ENCODE data around the gene RBFOX1.

The RBFOX1 gene

DNA sequence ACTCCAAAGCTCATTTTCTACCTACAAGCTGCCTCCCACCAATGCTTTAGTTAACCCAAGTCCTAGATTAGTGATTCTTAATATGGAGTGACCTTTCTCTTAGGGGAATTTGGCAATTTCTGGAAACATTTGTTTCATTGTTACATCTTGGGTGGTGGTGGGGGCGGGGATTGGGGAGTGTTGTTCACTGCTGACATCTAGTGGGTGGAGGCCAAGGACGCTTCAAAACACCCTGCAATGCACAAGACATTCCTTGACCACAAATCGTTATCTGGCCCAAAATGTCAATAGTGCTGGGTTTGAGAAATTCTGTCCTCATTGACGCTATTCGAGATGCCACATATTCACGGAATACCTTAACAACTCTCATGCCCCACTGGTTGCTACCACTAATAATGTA is 282.9 kb downstream of the RBFOX1 start:
- no peak for DNase-seq

DNA sequence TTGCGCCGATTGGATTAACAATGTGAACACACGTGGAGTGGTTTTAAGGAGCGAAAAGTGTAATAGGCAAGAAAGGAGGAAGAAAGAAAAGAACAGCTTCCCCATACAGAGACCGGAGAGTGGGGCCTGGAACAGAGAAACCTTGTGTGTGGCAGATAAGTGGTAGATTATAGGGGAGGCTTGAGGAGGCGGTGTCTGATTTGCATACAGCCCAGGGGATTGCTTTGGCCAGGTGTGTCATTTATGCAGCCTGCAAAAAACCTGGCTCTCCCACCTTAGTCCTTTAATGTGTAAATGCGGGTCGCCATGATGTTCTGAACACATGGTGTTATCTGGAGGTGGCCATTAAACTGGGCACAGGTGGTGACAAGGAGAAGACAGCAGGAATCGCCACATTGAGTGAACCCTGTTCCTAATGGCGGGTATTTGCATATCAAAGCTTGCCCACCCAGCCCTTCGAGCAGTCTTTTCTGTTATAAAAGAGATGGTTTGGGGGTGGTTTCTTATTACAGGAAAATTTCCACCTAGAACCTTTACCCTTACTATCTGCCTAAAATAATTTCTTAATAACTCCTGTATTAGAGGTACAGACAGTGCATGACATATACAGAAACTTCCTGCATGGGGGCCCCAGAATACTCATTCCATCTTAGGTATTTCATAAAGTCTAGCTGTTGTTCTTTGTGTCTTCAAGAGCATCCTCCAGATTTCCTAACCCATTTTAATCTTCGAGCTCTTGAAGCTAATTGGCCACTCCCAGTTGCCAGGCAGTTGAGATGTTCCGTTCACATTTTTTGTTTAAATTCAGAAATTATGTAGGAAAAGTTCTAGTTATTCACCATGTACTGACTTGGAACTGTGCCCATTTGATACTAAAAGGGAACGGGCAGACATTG is 292.5 kb downstream of the RBFOX1 start:
- no peak for DNase-seq

- no peak for DNase-seq
Observed at GRCh38 chr16:7628981-7629380, 296.3 kb downstream of the RBFOX1 start.

DNA sequence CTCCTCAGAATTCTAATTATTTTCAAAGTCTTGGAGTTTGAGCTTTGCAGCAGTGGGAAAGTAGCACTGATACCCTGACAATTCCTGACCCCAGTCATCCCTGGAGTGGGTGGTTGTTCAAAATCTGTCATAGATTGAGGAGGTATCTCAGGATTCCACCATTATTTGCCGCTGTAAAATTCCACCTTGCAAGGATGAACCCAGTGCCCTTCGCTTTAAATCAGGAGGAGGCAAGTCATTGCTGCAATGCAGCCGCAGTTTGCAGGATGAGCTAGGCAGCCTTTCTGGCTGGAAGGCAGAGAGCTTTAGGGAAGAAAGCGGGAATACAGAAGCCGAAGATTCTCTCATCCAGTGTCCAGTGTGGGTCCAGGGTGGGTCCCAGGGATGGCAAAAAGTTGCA is 296.9 kb downstream of the RBFOX1 start:
- DNase-seq = no peak

GRCh38 chr16:7637446-7637845 is 304.8 kb downstream of the RBFOX1 start:
- DNase-seq = no peak

- DNase-seq = no peak
Observed at GRCh38 chr16:7638306-7638705, 305.7 kb downstream of the RBFOX1 start.

- DNase-seq = no peak
Observed at GRCh38 chr16:7640334-7640733, 307.7 kb downstream of the RBFOX1 start.

- no peak for DNase-seq
Observed at GRCh38 chr16:7644176-7644575, 311.5 kb downstream of the RBFOX1 start.

DNA sequence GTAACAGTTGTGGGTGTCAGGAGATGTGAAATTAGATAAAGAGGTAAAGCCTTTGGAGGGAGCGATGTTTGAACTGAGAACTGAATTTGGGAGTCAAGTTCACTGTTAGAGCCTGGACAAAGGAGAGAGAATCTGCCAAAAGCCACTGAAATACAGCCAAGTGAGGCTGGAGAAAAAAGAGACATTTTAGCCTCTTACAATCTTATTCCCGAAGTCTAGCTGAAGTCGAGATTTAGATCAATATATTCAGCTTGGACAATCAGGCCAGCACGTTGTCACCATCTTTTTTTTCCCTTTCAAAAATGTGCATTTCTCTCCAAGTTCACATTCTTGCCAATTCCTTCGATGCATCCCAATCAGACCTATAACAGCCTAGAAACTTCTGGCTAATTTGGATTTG is 312.2 kb downstream of the RBFOX1 start:
- DNase-seq = no peak

DNA sequence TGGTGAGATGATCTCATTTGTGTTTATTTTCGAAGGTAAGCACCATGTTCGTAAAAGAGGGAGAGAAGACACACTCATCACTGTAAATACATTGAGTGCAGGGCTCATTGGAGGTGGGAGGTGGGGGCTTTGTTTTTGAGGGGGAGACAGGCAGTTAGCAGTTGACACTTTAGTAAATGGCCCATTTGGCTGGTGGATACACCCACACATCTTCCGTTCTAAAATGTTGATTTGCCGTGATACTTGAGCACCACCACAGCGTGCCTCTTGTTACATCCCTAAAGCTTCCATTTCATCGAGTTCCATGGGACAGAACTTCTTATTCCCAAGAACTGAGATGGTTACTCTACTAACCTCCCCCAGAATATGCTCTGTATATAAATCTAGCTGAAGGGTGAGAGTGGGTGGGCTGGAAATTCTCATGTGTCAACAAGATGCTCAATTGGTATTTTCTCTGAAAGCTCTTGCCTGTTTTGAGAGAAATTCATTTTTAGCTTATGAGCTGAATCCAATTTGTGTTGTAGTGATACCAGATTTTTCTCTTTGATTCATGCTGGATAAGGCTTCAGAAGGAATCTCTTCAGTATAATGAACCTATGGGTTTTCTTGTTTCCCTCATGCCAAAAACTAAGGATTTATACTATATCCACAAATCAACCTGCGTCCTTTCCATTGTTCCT is 314.3 kb downstream of the RBFOX1 start:
- no peak for DNase-seq

- no peak for DNase-seq
Observed at GRCh38 chr16:7650431-7650830, 317.8 kb downstream of the RBFOX1 start.

DNA sequence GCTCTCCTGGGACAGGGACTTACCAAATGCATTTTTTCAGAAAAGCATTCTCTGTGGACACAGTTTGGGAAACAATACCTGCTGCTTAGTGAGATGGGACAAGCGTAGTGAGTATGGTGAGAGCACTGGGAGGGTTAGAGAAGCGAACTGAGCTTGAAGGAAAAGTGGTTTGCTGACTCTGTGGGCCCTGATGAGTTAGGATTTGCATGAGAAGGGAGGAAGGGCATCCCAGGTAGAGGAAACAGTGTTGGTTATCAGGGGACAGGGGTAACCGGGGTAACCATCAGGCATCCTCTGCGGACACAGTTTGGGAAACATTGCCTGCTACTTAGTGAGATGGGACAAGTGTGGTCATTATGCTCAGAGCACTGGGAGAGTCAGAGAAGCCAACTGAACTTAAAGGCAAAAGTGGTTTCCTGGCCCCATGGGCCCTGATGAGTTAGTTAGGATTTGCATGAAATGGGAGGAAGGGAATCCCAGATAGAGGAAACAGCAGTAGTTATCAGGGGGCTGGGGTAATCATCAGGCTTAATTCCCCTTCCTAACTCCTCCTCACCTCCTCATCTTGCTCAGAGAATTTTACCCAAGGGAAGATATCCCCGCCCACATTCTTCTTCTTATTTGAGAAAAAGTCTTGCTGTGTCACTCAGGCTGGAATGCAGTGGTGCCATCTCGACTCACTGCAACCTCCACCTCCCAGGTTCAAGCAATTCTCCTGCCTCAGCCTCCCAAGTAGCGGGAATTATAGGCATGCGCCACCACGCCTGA is 319.3 kb downstream of the RBFOX1 start:
- no peak for DNase-seq

GRCh38 chr16:7653746-7654461 is 321.3 kb downstream of the RBFOX1 start:
- no peak for DNase-seq

DNA sequence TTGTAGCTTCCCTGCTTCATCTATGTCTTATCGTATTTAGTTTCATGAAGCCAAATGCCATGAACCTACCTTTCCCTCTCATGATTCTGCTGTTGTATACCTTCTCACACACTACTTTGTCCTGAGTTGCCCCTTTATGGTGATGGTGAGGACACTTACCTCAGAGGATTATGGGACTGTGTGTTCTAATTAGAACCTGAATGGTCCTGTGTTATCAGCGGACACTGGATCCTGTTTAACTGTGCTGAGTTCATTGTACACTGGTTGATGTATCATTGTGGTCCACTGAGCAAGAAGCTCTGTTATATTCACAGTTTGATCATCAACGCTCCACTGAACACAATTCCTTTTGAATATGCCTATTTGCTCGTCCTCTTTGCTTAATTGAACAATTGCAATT is 343.0 kb downstream of the RBFOX1 start:
- DNase-seq = no peak

DNA sequence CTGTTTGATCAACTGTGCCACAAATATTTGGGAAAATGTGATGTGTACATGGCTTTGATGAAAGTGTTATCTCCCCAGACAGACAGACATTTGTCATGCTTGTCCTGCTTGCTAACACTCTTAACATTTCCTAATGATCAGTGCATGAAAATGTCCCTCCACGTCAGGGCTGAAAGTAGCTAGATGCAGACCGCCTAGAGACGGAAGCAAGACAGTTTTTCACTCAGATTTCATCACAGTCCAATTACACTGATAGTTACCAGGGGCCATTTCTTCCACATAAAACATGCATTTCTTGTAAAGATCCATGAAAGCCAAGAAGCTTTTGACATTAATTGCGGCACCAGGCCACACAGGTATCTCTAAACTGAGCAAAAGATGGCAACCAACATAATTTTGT is 347.7 kb downstream of the RBFOX1 start:
- no peak for DNase-seq

DNA sequence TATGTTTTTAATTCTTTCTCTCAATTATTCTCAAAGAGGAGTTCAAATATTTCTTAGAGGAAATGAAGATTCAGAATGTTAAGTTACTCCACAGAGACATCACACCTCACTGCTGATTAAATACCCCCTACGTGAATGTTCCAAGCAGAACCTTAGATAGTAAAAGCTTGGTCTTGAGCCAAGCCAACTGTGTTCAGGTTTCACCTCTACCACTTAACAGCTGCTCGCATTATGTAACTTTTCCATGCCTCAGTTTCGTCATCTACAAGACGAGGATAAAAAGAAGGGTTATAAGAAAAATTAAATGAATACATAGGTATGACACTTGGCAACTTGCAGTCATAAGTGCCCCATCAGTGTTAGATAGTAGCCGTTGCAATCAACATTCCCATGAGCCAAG is 356.2 kb downstream of the RBFOX1 start:
- DNase-seq = no peak

GRCh38 chr16:7689234-7689633 is 356.6 kb downstream of the RBFOX1 start:
- no peak for DNase-seq

DNA sequence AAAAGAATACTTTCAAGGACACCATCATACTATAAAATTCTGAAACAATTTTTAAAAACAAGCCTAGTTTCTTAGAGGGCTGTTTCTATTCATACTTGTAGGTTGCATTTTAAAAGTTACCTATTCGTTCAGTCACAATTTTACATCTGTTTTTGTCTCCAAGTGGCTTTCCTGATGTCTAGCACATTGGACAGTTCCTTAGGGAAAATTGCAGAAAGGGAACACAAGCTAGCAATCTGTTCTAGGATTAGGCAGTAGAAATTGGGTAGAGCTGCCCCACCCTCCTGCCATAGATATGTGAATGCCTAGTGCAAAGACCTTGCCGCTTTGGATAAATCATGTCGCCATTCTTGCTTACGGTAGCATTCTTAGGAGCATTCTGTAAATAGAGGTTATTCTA is 358.9 kb downstream of the RBFOX1 start:
- DNase-seq = no peak

- DNase-seq = no peak
Observed at GRCh38 chr16:7703672-7704071, 371.0 kb downstream of the RBFOX1 start.

GRCh38 chr16:7705885-7706284 is 373.2 kb downstream of the RBFOX1 start:
- no peak for DNase-seq

- no peak for DNase-seq
Observed at GRCh38 chr16:7709186-7709585, 376.5 kb downstream of the RBFOX1 start.

GRCh38 chr16:7713244-7713643 is 380.6 kb downstream of the RBFOX1 start:
- no peak for DNase-seq

- DNase-seq = no peak
Observed at GRCh38 chr16:7714775-7715174, 382.1 kb downstream of the RBFOX1 start.
